DMS79 (cell line): ENCODE measurements around the gene ZFAND6.
"Not testable (repeated sequence)": the region's sequence is repeated elsewhere in the genome, so short reads cannot be mapped to it uniquely, and the experiment has no call there.

Source experiments
- DNase-seq: peaks from one replicate; lab custom pipeline; 2025; lab: John Stamatoyannopoulos, UW

ZFAND6 gene

DNA sequence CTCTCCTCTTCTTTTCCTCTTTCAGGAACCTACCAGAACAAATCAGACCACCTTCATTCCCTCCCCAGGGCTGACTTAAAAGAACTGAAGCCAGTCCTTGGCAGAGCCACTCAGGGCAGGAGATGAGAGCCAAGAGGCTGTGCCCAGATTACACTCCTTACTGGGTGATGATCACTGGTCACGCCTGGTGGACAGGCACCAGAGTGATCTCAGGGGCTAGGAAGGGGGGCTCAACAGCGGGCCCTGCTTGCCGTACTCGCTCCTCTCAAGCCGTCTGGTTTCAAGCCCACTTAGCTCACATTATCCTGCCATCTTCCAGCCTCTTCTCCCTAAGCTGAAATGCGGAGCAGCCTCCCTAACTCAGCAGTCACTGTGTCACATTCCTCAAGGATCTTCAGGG is 91.7 kb downstream of the ZFAND6 start:
- no peak for DNase-seq

DNA sequence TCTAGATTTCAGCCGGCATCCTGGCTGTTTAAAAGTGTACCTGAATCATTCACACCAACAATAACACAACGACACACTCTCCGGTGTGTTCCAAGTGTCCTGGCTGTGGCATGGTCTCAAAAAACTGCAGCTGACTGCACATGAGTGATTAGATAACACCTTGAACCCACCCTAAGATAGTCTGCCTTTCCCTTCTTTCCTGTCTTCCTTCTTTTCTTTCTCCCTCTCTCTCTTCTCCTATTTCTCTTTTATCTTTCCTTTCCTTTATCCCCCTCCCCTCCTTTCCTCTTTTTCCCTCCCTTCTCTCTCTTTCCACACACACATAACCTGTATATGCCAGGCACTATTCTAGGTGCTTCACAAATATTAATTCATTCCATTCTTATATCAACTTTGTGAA is 92.1 kb downstream of the ZFAND6 start:
- DNase-seq = no peak

DNA sequence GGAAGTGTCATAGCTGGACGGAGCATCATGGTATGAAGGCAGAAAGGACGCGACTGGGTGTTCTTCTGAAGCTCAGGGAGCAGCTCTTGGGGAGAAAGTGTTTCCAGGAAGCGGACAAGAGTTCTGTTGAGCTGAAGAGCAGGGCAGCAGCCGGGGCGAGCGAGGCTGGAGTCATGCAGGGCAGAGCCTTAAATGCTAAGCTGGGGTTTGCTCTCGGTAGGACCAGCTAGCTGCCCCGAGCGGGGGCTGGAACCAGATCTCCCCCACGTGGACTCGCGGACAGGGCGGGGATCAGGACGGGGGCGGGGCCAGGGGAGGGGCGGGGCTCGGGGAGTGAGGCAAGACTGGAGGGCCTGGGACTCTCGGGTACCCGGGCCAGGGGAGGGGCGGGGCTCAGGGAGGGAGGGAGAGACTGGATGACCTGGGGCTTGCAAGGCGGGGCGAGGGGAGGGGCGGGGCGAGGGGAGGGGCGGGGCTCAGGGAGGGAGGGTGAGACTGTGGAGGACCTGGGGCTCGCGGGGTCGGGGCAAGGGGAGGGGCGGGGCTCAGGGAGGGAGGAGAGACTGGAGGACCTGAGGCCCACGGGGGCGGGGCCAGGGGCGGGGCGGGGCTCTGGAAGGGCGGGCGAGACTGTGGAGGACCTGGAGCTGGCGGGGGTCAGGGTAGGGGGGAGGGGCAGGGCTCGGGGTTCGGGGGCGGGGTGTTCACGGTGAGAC is 92.9 kb downstream of the ZFAND6 start:
- DNase-seq = peak; percentile 54

DNA sequence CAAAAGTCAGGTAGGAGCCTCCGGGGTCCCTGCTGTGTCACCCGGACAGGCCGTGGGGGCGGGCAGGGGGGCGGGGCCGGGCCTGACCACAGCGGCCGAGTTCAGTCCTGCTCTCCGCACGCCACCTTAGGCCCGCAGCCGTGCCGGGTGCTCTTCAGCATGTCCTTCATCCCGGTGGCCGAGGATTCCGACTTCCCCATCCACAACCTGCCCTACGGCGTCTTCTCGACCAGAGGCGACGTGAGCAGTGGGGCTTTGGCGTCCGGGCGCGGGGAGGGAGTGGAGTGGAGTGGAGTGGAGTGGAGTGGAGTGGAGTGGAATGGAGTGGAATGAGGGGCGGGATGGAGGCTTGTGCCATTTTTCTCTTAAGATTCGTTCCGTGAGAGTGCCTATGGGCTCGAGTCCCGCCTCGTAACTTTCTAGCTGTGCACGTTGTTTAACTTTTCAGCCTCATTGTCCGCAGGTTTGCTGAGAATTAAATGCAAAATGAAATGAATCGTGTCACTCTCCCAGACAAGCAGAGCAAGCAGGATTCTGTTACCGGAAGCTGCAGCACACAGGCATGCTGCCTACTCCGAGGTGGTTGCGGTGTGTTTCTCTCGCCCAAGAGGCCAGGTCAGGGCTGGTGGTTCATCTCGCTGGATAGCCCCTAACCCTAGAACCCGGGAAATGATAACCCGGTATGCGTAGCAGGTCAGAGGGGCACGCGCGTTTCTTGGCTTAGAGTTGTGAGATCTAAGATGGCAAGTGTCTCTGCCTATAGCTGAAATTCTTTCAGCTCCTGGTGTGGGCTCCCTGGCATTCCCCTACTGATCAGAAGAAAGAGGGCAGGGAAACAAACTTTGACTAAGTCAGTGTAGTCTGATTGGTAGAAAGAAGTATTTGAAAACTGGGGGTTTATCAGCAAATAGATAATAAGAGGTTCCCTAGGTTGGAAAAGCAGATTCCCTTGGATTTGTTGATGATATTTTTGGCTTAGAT is 93.7 kb downstream of the ZFAND6 start, which contains the start of gene FAH:
Gene FAH, plus strand, starts transcription at position 104 of the 981 bp plus-strand sequence. Its CDS starts 56 bp downstream, at position 160.
- DNase-seq = no peak

DNA sequence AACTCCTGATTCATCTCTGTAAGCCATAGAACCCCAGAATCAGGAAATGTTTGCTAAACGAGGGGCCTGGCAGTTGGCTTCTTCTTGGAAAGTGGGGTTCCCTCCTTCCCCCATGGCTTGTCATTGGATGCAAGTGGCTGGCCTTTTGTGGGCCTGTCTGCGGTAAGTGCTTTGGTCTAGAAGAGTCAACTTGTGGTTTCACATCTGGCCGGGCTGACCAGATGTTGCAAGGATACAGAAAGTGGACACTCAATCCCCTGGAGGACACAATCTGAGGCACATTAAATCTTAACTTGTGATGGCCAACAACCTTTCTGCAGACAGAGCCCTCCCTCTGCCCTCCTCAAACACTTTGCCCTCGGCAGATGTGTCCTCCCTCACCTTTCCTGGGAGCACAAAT is 94.4 kb downstream of the ZFAND6 start:
- DNase-seq = no peak

DNA sequence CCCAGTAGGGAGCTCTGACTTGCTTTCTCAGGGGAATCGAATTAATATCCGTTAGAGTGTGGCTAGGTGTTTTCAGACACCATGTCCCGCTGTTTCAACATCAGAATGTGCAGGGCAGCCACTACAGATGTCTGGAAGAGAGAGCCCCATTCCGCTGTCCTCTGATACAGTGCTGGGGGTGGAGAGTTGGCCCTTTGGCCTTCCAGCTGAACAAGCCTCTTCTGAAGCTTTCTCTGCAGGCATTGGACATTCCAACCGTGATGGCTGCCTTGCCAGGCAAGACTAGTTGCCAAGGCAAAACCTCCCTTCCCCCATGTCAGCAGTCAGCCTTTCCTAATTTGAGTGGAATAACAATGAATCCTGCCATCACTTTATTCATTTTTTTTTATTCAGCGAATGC is 94.9 kb downstream of the ZFAND6 start:
- DNase-seq = no peak

DNA sequence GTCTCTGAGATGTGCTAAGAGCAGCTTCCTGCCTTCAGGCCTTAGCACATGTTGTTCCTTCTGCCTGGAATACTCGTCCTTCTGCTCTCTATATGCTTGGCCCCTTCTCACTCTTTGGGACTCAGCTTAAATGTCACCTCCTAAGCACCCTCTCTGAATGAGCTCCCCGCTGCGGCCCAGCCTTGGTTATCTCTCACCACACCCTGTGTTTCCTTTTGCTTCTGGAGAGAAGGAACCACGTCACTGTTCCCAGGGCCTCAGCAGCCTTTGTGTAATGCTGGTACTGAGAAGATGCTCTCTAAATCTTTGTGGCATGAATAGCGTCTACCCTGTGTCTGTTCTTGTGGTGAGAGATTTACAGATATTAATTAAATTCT is 95.5 kb downstream of the ZFAND6 start:
- DNase-seq = no peak

DNA sequence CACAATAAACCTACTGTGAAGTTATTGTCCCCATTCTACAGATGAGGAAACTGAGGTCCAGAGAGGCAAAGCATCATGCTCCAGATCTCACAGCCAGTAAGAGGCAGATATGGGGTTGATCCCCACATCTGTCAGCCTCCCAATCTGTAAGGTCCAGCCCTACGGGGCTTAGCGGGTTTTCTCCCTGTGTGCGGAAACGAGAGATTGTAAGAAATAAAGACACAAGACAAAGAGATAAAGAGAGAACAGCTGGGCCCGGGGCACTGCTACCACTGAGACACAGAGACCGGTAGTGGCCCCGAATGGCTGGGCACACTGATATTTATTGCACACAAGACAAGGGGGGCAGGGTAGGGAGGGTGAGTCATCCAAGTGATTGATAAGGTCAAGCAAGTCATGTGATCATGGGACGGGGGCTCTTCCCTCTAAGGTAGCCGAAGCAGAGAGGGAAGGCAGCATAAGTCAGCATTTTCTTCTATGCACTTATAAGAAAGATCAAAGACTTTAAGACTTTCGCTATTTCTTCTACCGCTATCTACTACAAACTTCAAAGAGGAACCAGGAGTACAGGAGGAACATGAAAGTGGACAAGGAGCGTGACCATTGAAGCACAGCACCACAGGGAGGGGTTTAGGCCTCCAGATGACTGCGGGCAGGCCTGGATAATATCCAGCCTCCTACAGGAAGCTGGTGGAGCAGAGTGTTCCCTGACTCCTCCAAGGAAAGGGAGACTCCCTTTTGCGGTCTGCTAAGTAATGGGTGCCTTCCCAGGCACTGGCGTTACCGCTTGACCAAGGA is 96.1 kb downstream of the ZFAND6 start:
- DNase-seq = not testable (repeated sequence)

DNA sequence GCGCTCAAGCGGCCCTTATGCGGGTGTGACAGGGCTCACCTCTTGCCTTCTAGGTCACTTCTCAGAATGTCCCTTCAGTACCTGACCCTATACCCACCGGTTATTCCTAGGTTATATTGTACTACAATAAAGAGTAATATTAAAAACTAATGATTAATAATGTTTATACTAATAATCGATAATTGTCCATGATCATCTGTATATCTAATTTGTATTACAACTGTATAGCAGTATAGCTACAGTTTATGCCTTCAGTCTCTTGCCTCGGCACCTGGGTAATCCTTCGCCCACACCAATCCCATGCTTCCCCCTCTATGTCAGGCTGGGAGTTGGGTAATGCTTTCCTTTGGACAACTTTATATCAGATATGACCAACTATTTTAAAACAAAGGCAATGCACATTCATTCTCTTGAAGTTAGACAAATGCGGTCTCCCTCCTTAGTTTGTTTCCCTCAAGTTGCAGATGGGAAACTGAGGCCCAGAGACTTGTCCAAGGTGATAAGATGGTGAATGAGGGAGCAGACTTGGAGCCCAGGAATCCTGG is 96.8 kb downstream of the ZFAND6 start:
- no peak for DNase-seq

DNA sequence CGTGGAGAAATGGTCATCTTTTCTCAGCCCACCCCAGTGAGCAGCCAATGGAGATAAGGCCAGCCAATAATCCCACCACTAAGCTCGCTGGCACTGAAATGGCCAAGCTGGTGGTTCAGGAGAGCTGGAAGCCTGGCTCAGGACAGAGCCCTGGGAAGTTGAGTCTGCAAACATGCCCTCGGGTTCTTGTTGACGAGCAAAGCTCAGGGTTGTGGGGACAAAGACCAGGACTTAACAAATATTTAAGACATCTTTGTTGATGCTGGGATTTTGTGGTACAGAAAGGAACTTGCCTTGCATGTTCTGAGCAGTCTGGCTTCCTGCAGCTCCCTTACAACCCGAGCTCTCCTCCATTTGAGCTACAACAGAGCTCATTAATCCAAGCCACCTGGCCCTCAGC is 97.7 kb downstream of the ZFAND6 start:
- no peak for DNase-seq

DNA sequence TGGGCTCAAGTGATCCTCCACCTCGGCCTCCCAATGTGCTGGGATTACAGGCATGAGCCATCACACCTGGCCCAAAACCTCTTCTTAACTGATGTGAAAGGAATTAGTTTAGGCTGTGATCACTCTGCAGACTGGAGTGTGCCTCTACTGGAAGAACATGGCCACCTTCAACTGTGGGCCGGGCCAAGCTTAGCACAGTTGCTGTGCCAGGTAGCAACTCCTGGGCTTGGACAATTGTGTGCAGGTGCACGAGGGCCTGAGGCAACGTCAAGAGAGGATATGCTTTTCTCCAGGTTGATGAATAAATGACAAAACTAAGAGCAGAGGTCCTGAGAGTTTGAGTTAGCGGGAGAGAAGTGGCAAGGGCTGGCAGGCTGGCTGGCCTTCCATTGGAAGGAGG is 99.8 kb downstream of the ZFAND6 start:
- DNase-seq = no peak

DNA sequence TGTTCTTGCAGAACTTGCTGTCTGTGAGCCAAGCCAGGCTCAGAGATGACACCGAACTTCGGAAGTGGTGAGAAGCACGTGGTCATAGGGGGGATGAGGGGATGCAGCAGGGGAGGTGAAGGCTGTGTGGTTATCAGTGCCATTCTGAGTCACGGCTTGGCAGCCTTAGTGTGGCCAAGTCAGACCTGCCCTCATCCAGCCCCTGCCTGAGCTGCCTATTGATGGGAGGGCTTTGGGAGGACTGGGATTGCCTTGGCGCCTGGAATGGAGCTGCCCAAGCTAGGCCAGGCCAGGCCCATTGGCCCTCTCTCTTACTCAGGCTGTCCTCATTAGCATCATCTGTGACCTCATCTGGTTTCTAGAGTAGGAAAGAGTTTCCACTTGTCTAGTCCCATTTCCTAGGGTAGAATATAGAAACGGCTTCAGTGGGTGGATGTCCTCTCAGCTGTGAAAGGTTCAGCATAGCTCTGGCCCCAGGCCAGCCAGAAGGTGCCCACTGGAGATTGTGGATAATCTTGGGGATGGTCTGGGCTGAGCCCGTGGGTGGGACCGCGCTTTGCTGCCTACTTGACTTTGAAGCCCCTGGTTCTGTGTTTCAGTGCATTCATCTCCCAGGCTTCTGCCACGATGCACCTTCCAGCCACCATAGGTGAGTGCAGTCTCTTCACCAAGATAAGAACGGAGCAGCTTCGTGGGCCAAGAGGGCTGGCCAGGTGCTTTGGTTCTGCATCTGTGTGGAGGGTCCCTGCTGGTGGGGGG is 100.5 kb downstream of the ZFAND6 start:
- no peak for DNase-seq

DNA sequence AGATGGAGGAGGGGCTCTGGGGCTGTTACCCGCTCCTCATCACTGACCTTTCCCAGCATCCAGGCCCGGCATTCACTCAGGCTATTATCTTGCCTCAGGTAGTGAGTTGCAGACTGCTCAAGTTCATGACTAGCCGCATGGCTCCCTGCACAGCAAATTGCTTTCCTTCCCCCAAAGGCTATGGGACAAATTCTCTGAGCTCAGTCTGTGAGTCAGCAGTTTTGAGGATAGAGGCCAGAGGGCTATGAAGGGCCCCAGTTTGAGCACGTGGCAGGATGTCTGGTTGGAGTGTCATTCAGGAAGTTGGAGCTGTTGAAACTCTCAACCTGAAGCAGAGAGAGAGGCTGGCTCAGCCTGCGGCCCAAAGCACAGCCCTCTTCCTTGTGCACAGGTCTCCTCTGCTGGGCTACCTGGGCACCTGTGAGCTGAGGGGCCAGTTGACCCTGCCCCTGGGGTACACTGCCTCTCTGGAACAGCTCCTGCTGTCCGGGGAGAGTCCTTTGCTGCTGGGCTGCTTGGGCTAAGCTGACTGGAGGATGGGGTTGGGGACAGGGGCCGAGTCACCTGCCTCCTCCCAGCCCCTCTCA is 101.2 kb downstream of the ZFAND6 start:
- no peak for DNase-seq

DNA sequence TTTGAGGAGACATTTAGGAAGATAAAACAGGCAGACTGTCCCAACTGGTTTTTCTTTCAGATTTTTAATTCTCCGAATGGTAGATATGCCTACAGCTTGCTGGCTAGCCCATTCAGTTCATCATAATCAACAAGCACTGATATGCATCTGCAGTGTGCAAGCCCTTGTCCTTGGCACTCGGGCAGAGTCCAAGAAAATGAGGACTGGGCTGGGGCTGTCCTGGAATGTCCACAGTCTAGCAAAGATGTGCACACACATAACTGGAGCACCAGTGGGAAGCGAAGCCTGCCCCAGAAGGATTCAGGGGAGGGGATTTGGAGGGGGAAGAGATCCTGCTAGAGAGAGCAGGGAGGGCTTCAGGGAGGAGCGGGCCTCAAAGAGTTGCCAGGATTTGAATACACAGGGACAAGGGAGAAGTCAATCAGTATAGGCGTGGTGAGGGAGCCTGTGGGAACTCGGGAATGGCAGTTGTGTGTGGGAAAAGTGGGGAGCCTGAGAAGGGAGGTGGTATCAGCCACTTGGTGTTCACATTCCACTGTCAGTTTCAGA is 102.1 kb downstream of the ZFAND6 start:
- no peak for DNase-seq

DNA sequence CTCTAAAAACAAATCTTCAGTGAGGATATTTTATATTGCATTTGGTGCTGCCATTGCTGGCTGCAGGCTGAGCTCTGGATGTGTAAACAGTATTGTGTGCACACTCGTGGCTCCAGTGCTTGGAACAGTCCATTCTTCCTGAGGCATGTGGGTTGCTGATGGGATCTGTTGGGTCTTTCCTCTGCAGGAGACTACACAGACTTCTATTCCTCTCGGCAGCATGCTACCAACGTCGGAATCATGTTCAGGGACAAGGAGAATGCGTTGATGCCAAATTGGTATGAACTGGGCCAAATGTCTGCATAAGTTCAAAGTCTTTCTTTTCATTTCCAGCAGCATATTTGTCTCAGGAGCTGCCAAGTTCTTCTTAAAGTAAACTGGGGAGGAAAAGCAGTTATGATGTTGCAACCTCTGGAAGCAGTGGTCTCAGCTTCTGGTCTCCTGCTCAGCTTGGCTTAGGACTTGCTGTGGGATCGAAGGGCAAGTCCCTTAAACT is 102.6 kb downstream of the ZFAND6 start:
- no peak for DNase-seq

DNA sequence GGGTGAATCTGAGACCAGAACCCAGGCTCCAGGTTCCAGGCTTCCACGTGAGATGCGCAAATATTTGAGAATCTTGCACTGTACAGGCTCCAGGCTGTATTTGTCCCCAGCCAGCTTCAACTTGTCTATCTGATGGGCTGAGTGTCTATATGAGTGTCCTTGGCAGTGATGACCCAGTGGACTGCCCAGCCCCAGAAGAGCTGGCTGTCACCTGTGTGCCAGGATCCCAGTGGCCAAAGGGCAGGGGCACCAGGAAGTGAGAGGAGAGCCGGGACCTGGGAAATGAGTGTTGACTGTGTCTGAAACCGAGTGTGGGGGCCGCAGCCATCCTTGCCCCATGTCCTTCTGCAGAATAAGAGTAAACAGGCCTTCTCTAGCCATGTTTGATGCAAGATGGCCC is 103.7 kb downstream of the ZFAND6 start:
- no peak for DNase-seq

DNA sequence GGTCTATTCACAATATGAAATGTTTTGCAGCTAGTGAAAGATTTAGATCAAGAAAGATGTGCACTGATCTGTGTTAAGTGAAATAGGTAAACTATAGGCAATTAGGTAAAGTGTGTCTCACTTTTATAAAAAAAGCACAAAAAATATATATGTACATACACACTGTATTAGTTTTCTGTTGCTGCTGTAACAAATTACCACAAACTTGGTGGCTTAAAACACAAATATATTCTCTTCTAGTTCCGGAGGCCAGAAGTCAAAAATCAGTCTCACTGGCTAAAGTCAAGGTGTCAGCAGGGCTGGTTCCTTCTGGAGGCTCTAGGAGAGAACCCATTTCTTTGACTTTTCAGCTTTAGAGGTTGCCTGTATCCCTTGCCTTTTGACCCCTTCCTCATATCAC is 104.4 kb downstream of the ZFAND6 start:
- no peak for DNase-seq

DNA sequence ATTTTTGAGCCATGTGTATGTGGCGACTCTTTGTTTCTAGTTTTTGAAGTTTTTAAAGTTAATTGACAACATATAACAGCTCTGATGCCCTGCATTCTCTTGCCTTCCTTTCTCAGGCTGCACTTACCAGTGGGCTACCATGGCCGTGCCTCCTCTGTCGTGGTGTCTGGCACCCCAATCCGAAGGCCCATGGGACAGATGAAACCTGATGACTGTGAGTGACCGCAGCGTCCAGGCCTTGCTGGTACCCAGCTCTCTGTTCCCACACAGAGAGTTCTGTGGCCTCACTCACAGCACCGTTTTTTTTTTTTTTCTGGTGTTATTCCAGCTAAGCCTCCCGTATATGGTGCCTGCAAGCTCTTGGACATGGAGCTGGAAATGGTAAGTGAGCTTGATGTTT is 108.5 kb downstream of the ZFAND6 start:
- no peak for DNase-seq

DNA sequence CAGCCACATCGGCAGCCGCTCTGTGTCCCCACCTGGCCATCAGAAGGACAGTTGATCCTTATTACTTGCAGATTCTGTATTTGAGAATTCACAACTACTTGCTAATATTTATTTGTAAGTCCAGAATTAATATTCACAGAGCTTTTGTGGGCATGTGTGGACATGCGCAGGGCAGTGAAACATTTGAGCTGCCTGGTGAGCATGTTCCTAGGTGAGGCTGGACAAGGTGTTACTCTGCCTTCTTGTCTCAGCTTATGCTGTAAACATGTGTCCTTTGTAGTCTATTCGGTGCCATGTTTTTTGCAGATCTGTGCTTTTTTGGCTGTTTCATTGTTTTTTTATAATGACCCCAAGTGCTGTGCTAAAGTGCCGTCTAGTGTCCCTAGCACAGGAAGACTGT is 108.9 kb downstream of the ZFAND6 start:
- no peak for DNase-seq

DNA sequence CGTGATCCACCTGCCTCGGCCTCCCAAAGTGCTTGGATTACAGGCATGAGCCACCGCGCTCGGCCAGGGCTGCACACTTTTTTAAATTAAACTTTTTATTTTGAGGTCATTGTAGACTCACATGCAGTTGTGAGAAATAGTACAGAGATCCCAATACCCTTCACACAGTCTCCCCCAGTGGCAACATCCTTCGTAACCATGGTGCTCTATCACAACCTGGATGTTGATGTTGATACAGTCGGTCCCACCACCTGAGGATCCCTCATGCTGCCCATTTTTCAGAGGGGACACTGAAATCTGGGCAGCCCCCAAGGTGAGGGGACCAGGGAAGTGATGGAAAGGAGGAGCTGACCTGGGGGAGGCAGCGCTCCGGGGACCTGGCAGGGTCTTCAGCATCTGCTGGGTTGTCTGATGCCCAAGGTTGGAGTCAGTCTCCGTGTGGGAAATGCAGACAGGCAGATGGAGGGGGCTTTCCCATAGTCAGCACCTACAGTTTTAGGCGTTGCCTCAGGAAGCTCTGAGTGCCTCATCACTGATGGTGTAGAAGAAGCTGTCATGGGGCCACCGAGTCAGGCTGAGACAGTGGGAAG is 110.4 kb downstream of the ZFAND6 start:
- DNase-seq = no peak
